ENCODE measurements around the gene GPR22.

Gene GPR22

GRCh38 chr7:107480932-107481331 lies 11.1 kb downstream of the GPR22 start:
- no peak for DNase-seq (ENCODE audit: low spot score)

- DNase-seq (ENCODE audit: low spot score): no peak
Observed at GRCh38 chr7:107482571-107482970, 12.7 kb downstream of the GPR22 start.

GRCh38 chr7:107486041-107486440 lies 16.2 kb downstream of the GPR22 start:
- DNase-seq (ENCODE audit: low spot score): no peak

- DNase-seq (ENCODE audit: low spot score): no peak
Observed at GRCh38 chr7:107492875-107493274, 23.0 kb downstream of the GPR22 start.

GRCh38 chr7:107494315-107494751 lies 24.5 kb downstream of the GPR22 start:
- DNase-seq (ENCODE audit: low spot score): no peak

GRCh38 chr7:107494884-107495283 lies 25.0 kb downstream of the GPR22 start:
- no peak for DNase-seq (ENCODE audit: low spot score)

- no peak for DNase-seq (ENCODE audit: low spot score)
Observed at GRCh38 chr7:107495516-107495915, 25.7 kb downstream of the GPR22 start.

GRCh38 chr7:107499731-107500130 lies 29.9 kb downstream of the GPR22 start:
- no peak for DNase-seq (ENCODE audit: low spot score)

- DNase-seq (ENCODE audit: low spot score): no peak
Observed at GRCh38 chr7:107501593-107501992, 31.7 kb downstream of the GPR22 start.

- no peak for DNase-seq (ENCODE audit: low spot score)
Observed at GRCh38 chr7:107502154-107502553, 32.3 kb downstream of the GPR22 start.

- no peak for DNase-seq (ENCODE audit: low spot score)
Observed at GRCh38 chr7:107502797-107503196, 32.9 kb downstream of the GPR22 start.

GRCh38 chr7:107503687-107504086 lies 33.8 kb downstream of the GPR22 start:
- no peak for DNase-seq (ENCODE audit: low spot score)

GRCh38 chr7:107505362-107505761 lies 35.5 kb downstream of the GPR22 start:
- no peak for DNase-seq (ENCODE audit: low spot score)

GRCh38 chr7:107505997-107506673 lies 36.3 kb downstream of the GPR22 start:
- no peak for DNase-seq (ENCODE audit: low spot score)

- DNase-seq (ENCODE audit: low spot score): peak; percentile 12
Observed at GRCh38 chr7:107506674-107507339, 37.0 kb downstream of the GPR22 start.
